Esophagus (tissue), 2 donors: ENCODE measurements around the gene SLC6A3. TPM values are rescaled to one million over a fixed set of nuclear protein-coding genes. Genes with fewer than 3 reads are reported as not detected.

Source experiments
- H3K27ac ChIP-seq, 2 donors: one replicate each; pipeline ENCODE4 v1.5.1; 2013; ENCODE audit warnings: low read depth in 2 of 2, mild to moderate bottlenecking in 2 of 2, inconsistent platforms in 1 of 2, low read length in 1 of 2, moderate library complexity in 1 of 2
- H3K27me3 ChIP-seq, 2 donors: one replicate each; pipeline ENCODE4 v1.6.1; 2013; ENCODE audit warnings: low read length in 2 of 2, control low read depth in 1 of 2, mild to moderate bottlenecking in 1 of 2; ENCODE audit not compliant: insufficient read depth in 2 of 2, control insufficient read depth in 1 of 2
- H3K36me3 ChIP-seq, 2 donors: one replicate each; pipeline ENCODE4 v1.6.1; 2013; ENCODE audit warnings: low read length in 1 of 2; ENCODE audit not compliant: control insufficient read depth in 2 of 2, insufficient read depth in 2 of 2
- H3K4me1 ChIP-seq, 2 donors: one replicate each; pipeline ENCODE4 v1.6.1; 2013; ENCODE audit warnings: low read length in 1 of 2; ENCODE audit not compliant: control insufficient read depth in 2 of 2, insufficient read depth in 2 of 2
- H3K4me3 ChIP-seq, 2 donors: one replicate each; pipeline ENCODE4 v1.5.1; 2013; ENCODE audit warnings: low read length in 2 of 2, mild to moderate bottlenecking in 2 of 2, low read depth in 1 of 2, moderate library complexity in 1 of 2
- H3K9me3 ChIP-seq, 2 donors: one replicate each; pipeline ENCODE4 v1.6.1; 2013; ENCODE audit warnings: mild to moderate bottlenecking in 2 of 2, low read depth in 1 of 2, low read length in 1 of 2, moderate library complexity in 1 of 2; ENCODE audit not compliant: control insufficient read depth in 2 of 2, insufficient read depth in 1 of 2
- WGBS, 2 donors: extraction: QIAGEN DNeasy Blood & Tissue Kit; methylation state at CpG; one replicate each; pipeline ENCODE4 v1.1.7; 2013; 5-methylcytosine and 5-hydroxymethylcytosine counted together
- polyA plus RNA-seq, 2 donors: library from polyadenylated mRNA; stranded (reverse); fragments of 200-250 nt; gene quantifications; one replicate each; pipeline ENCODE4 v1.2.3, GENCODE V29; 2013
- donor health status: healthy with polysubstance abuse.
- donor health status: Bipolar disorder and iron deficiency.

The SLC6A3 gene
- polyA plus RNA-seq, 2 donors: 0.11 TPM; not detected in 1

- Histone ChIP-seq H3K27me3 (no peaks in the 10 kb centered on the region), H3K27ac (no peak overlapping the region), H3K4me1 (no peaks in the 10 kb centered on the region), H3K4me3 (no peak overlapping the region), H3K36me3 (no peaks in the 10 kb centered on the region), H3K9me3 (peaks cover 0 to 11% of the 10 kb centered on the region in 2 donors)
- WGBS, 2 donors: 49 to 51% methylated on average over 11 of the region's 11 CpGs
Observed at GRCh38 chr5:1437226-1437829, 7.9 kb downstream of the SLC6A3 start.

GRCh38 chr5:1436681-1437080 lies 8.6 kb downstream of the SLC6A3 start:
- H3K4me3 ChIP-seq: no peak overlapping the region
- H3K27ac ChIP-seq: no peak overlapping the region
- no peaks in the 10 kb centered on the region for H3K36me3 ChIP-seq
- no peaks in the 10 kb centered on the region for H3K4me1 ChIP-seq
- peaks cover 0 to 11% of the 10 kb centered on the region in 2 donors for H3K9me3 ChIP-seq
- 84 to 86% methylated on average over 16 of the region's 16 CpGs for WGBS, 2 donors
- no peaks in the 10 kb centered on the region for H3K27me3 ChIP-seq

GRCh38 chr5:1436036-1436435 lies 9.2 kb downstream of the SLC6A3 start:
- 80 to 86% methylated on average over 10 of the region's 10 CpGs for WGBS, 2 donors
- Histone ChIP-seq H3K9me3 (peaks cover 0 to 14% of the 10 kb centered on the region in 2 donors), H3K4me1 (no peaks in the 10 kb centered on the region), H3K27ac (no peak overlapping the region), H3K4me3 (no peak overlapping the region), H3K27me3 (no peaks in the 10 kb centered on the region), H3K36me3 (no peaks in the 10 kb centered on the region)

- WGBS, 2 donors: 85 to 90% methylated on average over 2 of the region's 2 CpGs
- no peaks in the 10 kb centered on the region for H3K36me3 ChIP-seq
- no peaks in the 10 kb centered on the region for H3K27me3 ChIP-seq
- H3K27ac ChIP-seq: no peak overlapping the region
- no peak overlapping the region for H3K4me3 ChIP-seq
- no peaks in the 10 kb centered on the region for H3K4me1 ChIP-seq
- H3K9me3 ChIP-seq: peaks cover 0 to 16% of the 10 kb centered on the region in 2 donors
Observed at GRCh38 chr5:1435369-1435768, 9.9 kb downstream of the SLC6A3 start.

GRCh38 chr5:1432296-1432695 lies 12.9 kb downstream of the SLC6A3 start:
- WGBS, 2 donors: 88 to 93% methylated on average over 15 of the region's 15 CpGs
- Histone ChIP-seq H3K36me3 (no peaks in the 10 kb centered on the region), H3K9me3 (peaks cover 12 to 27% of the 10 kb centered on the region in 2 donors)

GRCh38 chr5:1431896-1432295 lies 13.3 kb downstream of the SLC6A3 start:
- no peak overlapping the region for H3K27ac ChIP-seq
- no peaks in the 10 kb centered on the region for H3K4me1 ChIP-seq
- peaks cover 12 to 27% of the 10 kb centered on the region in 2 donors for H3K9me3 ChIP-seq
- 81 to 91% methylated on average over 8 of the region's 8 CpGs for WGBS, 2 donors
- H3K36me3 ChIP-seq: no peaks in the 10 kb centered on the region
- H3K4me3 ChIP-seq: no peak overlapping the region
- H3K27me3 ChIP-seq: peaks cover 0 to under 1% of the 10 kb centered on the region in 2 donors

More at GRCh38 chr5:1432296-1432695, 12.9 kb downstream of the SLC6A3 start:
- Histone ChIP-seq H3K27ac (no peak overlapping the region), H3K4me3 (no peak overlapping the region), H3K27me3 (no peaks in the 10 kb centered on the region), H3K4me1 (no peaks in the 10 kb centered on the region)

GRCh38 chr5:1431021-1431811 lies 14.0 kb downstream of the SLC6A3 start:
- WGBS, 2 donors: 88% methylated on average over 33 of the region's 33 CpGs
- peaks cover 12 to 27% of the 10 kb centered on the region in 2 donors for H3K9me3 ChIP-seq
- peaks cover 0 to 2% of the 10 kb centered on the region in 2 donors for H3K27me3 ChIP-seq
- no peak overlapping the region for H3K27ac ChIP-seq
- H3K4me1 ChIP-seq: no peaks in the 10 kb centered on the region
- no peaks in the 10 kb centered on the region for H3K36me3 ChIP-seq
- no peak overlapping the region for H3K4me3 ChIP-seq

GRCh38 chr5:1430121-1430795 lies 15.0 kb downstream of the SLC6A3 start:
- Histone ChIP-seq H3K4me3 (no peak overlapping the region), H3K27me3 (peaks cover 0 to 2% of the 10 kb centered on the region in 2 donors), H3K4me1 (no peaks in the 10 kb centered on the region), H3K9me3 (peaks cover 12 to 27% of the 10 kb centered on the region in 2 donors), H3K36me3 (no peaks in the 10 kb centered on the region), H3K27ac (no peak overlapping the region)
- WGBS, 2 donors: 85 to 88% methylated on average over 26 of the region's 26 CpGs

GRCh38 chr5:1429496-1429895 lies 15.7 kb downstream of the SLC6A3 start:
- no peak overlapping the region for H3K27ac ChIP-seq
- 89 to 91% methylated on average over 5 of the region's 5 CpGs for WGBS, 2 donors
- H3K4me1 ChIP-seq: no peaks in the 10 kb centered on the region
- no peaks in the 10 kb centered on the region for H3K36me3 ChIP-seq
- H3K9me3 ChIP-seq: peaks cover 12 to 29% of the 10 kb centered on the region in 2 donors
- no peak overlapping the region for H3K4me3 ChIP-seq
- H3K27me3 ChIP-seq: peaks cover 0 to 2% of the 10 kb centered on the region in 2 donors
